ENCODE measurements around the gene CMAS. TPM values are rescaled to one million over a fixed set of nuclear protein-coding genes. Genes with fewer than 3 reads are reported as not detected.

CMAS gene
- total and polyA plus RNA-seq, 2 donors (not counting 3 experiments of a cell fraction or from before 2014, with no cell fraction given) = 8.5 to 35.4 TPM

GRCh38 chr12:22034709-22035506, 11.1 kb upstream of the CMAS start:
- intact Hi-C loops (cut with micrococcal nuclease) (no loop called here), dilution Hi-C loops (cut with MboI; ENCODE audit: extremely low pct_ligation_motif_present, low sequenced_read_pairs) (no loop called here)
- peak; percentile 18 for FAIRE-seq
- H2AFZ ChIP-seq (ENCODE audit: low read depth, low read length) = peak overlapping the region; percentile 44
- H3K9me3 ChIP-seq (replicated peaks; ENCODE audit: control insufficient read depth, insufficient read depth, low read length) = no peaks in the 10 kb centered on the region
- no TSS peak for BruUV-seq (replicated peaks)
- no peak overlapping the region for H3K27ac ChIP-seq (ENCODE audit: insufficient read depth, low read depth, low read length)
- no peak for TF ChIP-seq JUN (IDR thresholded peaks at IDR 0.05; ENCODE audit: borderline replicate concordance, insufficient read depth, insufficient read length, low read depth)
- TF ChIP-seq EZH2 (IDR thresholded peaks at IDR 0.05; ENCODE audit: borderline replicate concordance, low read depth, low read length, severe bottlenecking) = no peak
- TF ChIP-seq GATA2 (IDR thresholded peaks at IDR 0.05; ENCODE audit: insufficient read depth, insufficient read length, low read depth, low read length) = no peak
- TF ChIP-seq POLR2A (IDR thresholded peaks at IDR 0.05; ENCODE audit: low read depth, low read length) = no peak
- TF ChIP-seq MYC (IDR thresholded peaks at IDR 0.05; ENCODE audit: low read depth, low read length) = no peak
- TF ChIP-seq FOS (IDR thresholded peaks at IDR 0.05; ENCODE audit: borderline replicate concordance, insufficient read depth, low read length) = no peak
- TF ChIP-seq, protein P1, sequence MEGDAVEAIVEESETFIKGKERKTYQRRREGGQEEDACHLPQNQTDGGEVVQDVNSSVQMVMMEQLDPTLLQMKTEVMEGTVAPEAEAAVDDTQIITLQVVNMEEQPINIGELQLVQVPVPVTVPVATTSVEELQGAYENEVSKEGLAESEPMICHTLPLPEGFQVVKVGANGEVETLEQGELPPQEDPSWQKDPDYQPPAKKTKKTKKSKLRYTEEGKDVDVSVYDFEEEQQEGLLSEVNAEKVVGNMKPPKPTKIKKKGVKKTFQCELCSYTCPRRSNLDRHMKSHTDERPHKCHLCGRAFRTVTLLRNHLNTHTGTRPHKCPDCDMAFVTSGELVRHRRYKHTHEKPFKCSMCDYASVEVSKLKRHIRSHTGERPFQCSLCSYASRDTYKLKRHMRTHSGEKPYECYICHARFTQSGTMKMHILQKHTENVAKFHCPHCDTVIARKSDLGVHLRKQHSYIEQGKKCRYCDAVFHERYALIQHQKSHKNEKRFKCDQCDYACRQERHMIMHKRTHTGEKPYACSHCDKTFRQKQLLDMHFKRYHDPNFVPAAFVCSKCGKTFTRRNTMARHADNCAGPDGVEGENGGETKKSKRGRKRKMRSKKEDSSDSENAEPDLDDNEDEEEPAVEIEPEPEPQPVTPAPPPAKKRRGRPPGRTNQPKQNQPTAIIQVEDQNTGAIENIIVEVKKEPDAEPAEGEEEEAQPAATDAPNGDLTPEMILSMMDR (IDR thresholded peaks at IDR 0.05; ENCODE audit: extremely low read depth in 1 of 2, insufficient read depth in 1 of 2, low read depth in 1 of 2, low read length in 2 of 2) = no peak
- TF ChIP-seq MAX (IDR thresholded peaks at IDR 0.05; ENCODE audit: insufficient read depth, insufficient read length) = no peak
- no peak for TF ChIP-seq POLR2AphosphoS5 (IDR thresholded peaks at IDR 0.05; ENCODE audit: insufficient read depth, low read depth, low read length)
- H3K27me3 ChIP-seq (ENCODE audit: control insufficient read depth in 2 of 2, insufficient read depth in 2 of 2, low read length in 2 of 2) = no peaks in the 10 kb centered on the region
- H3K4me1 ChIP-seq (ENCODE audit: control insufficient read depth, extremely low read depth, insufficient read depth, low read length) = peaks cover 4% of the 10 kb centered on the region
- no peaks in the 10 kb centered on the region for H3K79me2 ChIP-seq (ENCODE audit: control insufficient read depth, insufficient read depth, low read length)
- no peak overlapping the region for H3K4me3 ChIP-seq (replicated peaks in 1 of 3; ENCODE audit: insufficient read depth in 1 of 3, low read depth in 1 of 3, low read length in 3 of 3)
- ChIA-PET CTCF (interaction anchor here (0.7 to 1.0 kb wide), 3 partner anchors 16 to 408 kb away, joined by 3 to 4 read pairs (median 3); no protein-coding TSS in a partner anchor), POLR2A (interaction anchor here (0.7 kb wide), 1 partner anchor 12 kb away, joined by 5 read pairs; no protein-coding TSS in a partner anchor)
- DNase-seq (ENCODE audit: low read depth, low spot score) = peak; percentile 47
- H3K36me3 ChIP-seq (ENCODE audit: control insufficient read depth in 2 of 2, extremely low read depth in 1 of 2, insufficient read depth in 2 of 2, low read length in 2 of 2) = no peaks in the 10 kb centered on the region
- no peak overlapping the region for H3K9ac ChIP-seq (replicated peaks; ENCODE audit: extremely low read depth, insufficient read depth, low read length)
- no peak overlapping the region for H3K4me2 ChIP-seq (ENCODE audit: insufficient read depth, low read length)
- H4K20me1 ChIP-seq (replicated peaks; ENCODE audit: control insufficient read depth, extremely low read depth, insufficient read depth, low read length) = no peaks in the 10 kb centered on the region
- no peaks in the 10 kb centered on the region for H3K9me1 ChIP-seq (replicated peaks; ENCODE audit: control insufficient read depth, extremely low read depth, insufficient read depth, low read length)

All from endothelial cell of umbilical vein (primary cell).